Pancreas (tissue), 10 donors: ENCODE measurements around the gene IL17B. TPM values are rescaled to one million over a fixed set of nuclear protein-coding genes. Genes with fewer than 3 reads are reported as not detected.

Source experiments
- ATAC-seq, 4 donors: fragments of 200-7000 bp; cut with Tn5 transposase; one replicate each; pipeline versions ENCODE4 v1.8.0 to v1.9.1; 2020; ENCODE audit warnings: mild to moderate bottlenecking in 4 of 4, moderate library complexity in 4 of 4
- DNase-seq, 6 donors: peaks; one replicate each; pipeline ENCODE4 v3.0.0-alpha.2; 2020
- FAIRE-seq: peaks from 2 replicates; lab custom pipeline; 2012; peaks lifted over from hg19 to GRCh38; lab: Jason Lieb, UNC
- H3K27ac ChIP-seq, 4 donors: fragments of 200-600 bp; sonication (generic); 1 replicate in 3 of 4; 2 replicates in 1 of 4; pipeline versions ENCODE4 v1.5.0 to v1.8.0; 2020
- H3K27me3 ChIP-seq, 4 donors: fragments of 200-600 bp; one replicate each; pipeline ENCODE4 v1.8.0; 2021
- H3K36me3 ChIP-seq, 3 donors: fragments of 200-600 bp; sonication (generic) in 1 of 3; one replicate each; pipeline versions ENCODE4 v1.5.0 to v1.8.0; 2020 to 2021
- H3K4me1 ChIP-seq, 3 donors: fragments of 200-600 bp; one replicate each; pipeline ENCODE4 v1.8.0; 2021
- H3K4me3 ChIP-seq, 4 donors: fragments of 200-600 bp; sonication (generic) in 2 of 4; one replicate each; pipeline versions ENCODE4 v1.5.0 to v1.8.0; 2020 to 2021
- H3K9me3 ChIP-seq, 4 donors: fragments of 200-600 bp; one replicate each; pipeline ENCODE4 v1.8.0; 2021
- WGBS, 2 donors: extraction: QIAGEN DNeasy Blood & Tissue Kit; methylation state at CpG; one replicate each; pipeline ENCODE4 v1.1.7; 2013; 5-methylcytosine and 5-hydroxymethylcytosine counted together
- intact Hi-C, 3 donors: fragments of 100-400 bp; cut with DNase I; formaldehyde crosslinking; loops; one replicate each; pipeline versions ENCODE4 v1.11.1 to v1.14.2; 2022
- polyA plus RNA-seq, 2 donors: library from polyadenylated mRNA; stranded (reverse); fragments of 200-250 nt; gene quantifications; one replicate each; pipeline ENCODE4 v1.2.3, GENCODE V29; 2013
- total RNA-seq, 6 donors: library from RNA; stranded (reverse); fragmentation: NEBNext Ultra II Directional in 4 of 6; extraction: Animal tissue kit (Norgen Biotek cat#: 25700) in 4 of 6; gene quantifications; one replicate each; pipeline versions ENCODE4 v1.2.1 to v1.2.4, GENCODE V29; 2021 to 2023
- TF ChIP-seq, protein P1 (sequence below), 4 donors: fragments of 200-600 bp; sonication (generic) in 3 of 4; IDR thresholded peaks; one replicate each; pipeline versions ENCODE4 v1.5.0 to v1.8.0; 2021; ENCODE audit warnings: antibody characterized with exemption in 4 of 4
- donor health status: healthy with polysubstance abuse.
- donor health status: DM: no; HTN: no; CAD: no; lungs with moderate emphysema.
- donor health status: DM: no; HTN: no; CAD: no.
- donor health status: control.
- donor health status: control.
- donor health status: Bipolar disorder and iron deficiency.
- donor health status: DM: yes; HTN: yes; CAD: no.
- donor health status: DM: no; HTN: no; CAD: no.
- donor health status: DM: no; HTN: no; CAD: no.
- donor health status: DM: yes; HTN: yes; CAD: no.

Gene IL17B
- total and polyA plus RNA-seq, 8 donors: not detected

DNA sequence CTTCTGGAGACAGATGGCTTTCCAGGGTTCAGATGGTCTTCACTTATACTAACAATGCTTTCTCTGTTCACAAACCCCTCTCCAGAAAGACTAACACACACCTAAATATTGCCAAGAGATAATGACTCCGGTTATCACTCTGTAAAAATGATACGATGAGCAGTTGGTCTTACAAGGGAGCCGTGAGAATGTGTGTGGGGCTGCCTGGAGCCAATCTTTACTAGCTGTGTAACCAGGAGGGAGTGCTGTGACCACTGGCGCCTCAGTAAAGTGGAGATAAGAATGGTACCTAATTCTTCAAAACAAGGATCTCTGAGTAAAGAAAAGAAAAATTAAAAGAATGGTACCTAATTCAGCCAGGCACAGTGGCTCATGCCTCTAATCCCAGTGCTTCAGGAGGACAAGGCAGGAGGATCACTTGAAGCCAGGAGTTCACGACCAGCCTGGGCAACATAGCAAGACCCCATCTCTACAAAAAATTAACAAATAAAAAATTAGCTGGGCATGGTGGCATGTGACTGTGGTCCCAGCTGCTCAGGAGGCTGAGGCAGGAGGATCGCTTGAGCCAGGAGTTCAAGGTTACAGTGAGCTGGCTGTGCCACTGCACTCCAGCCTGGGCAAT, 39.9 kb upstream of the IL17B start:
- TF ChIP-seq, protein P1, sequence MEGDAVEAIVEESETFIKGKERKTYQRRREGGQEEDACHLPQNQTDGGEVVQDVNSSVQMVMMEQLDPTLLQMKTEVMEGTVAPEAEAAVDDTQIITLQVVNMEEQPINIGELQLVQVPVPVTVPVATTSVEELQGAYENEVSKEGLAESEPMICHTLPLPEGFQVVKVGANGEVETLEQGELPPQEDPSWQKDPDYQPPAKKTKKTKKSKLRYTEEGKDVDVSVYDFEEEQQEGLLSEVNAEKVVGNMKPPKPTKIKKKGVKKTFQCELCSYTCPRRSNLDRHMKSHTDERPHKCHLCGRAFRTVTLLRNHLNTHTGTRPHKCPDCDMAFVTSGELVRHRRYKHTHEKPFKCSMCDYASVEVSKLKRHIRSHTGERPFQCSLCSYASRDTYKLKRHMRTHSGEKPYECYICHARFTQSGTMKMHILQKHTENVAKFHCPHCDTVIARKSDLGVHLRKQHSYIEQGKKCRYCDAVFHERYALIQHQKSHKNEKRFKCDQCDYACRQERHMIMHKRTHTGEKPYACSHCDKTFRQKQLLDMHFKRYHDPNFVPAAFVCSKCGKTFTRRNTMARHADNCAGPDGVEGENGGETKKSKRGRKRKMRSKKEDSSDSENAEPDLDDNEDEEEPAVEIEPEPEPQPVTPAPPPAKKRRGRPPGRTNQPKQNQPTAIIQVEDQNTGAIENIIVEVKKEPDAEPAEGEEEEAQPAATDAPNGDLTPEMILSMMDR (IDR thresholded peaks at IDR 0.05): no peak
- intact Hi-C loops: no loop called here
- H3K27ac ChIP-seq: no peak overlapping the region
- no peaks in the 10 kb centered on the region for H3K36me3 ChIP-seq
- no peaks in the 10 kb centered on the region for H3K27me3 ChIP-seq
- ATAC-seq (no peak), DNase-seq (no peak), FAIRE-seq (no peak)
- H3K4me3 ChIP-seq: no peak overlapping the region
- H3K9me3 ChIP-seq: no peaks in the 10 kb centered on the region
- 60 to 65% methylated on average over 6 of the region's 6 CpGs for WGBS, 2 donors
- H3K4me1 ChIP-seq: no peaks in the 10 kb centered on the region

DNA sequence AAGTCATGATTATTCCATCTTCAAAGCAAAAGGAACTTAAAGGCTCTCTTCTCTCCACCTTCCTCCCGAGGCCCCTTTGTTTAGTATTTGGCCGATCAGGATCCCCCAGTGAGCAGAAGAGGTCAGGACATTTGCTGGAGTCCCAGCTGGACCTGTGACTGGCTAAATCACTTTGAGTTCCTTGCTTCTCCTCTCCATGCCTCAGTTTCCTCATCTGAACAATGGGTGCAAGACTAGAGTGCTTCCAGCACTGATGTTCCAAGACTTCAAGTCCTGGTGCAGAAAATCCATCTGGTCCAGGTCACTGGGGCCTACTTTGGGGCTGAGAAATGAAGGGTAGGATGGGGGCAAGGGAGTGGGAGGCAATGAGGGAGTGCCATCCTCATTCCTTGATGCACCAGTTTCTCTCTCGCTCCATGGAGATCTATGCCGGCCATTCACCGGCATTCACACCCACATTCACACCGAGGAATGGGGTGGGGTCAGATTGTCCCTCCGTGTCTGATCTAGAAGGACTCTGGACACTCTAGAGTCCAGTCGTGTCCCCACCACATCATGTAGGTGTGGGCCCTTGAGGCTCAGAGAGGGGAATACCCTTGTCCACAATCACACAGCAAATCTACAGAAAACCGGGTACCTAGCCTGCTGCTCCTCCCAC, 38.7 kb upstream of the IL17B start:
- Histone ChIP-seq H3K27me3 (no peaks in the 10 kb centered on the region), H3K9me3 (no peaks in the 10 kb centered on the region), H3K27ac (no peak overlapping the region), H3K4me3 (no peak overlapping the region), H3K36me3 (no peaks in the 10 kb centered on the region), H3K4me1 (no peaks in the 10 kb centered on the region)
- intact Hi-C loops: no loop called here
- FAIRE-seq: no peak
- ATAC-seq: no peak
- DNase-seq: no peak
- WGBS, 2 donors: 77 to 80% methylated on average over 9 of the region's 9 CpGs
- TF ChIP-seq, protein P1 (IDR thresholded peaks at IDR 0.05): no peak

GRCh38 chr5:149416987-149417710, 38.1 kb upstream of the IL17B start:
- H3K36me3 ChIP-seq: no peaks in the 10 kb centered on the region
- intact Hi-C loops: no loop called here
- ATAC-seq: no peak
- H3K27me3 ChIP-seq: no peaks in the 10 kb centered on the region
- TF ChIP-seq, protein P1 (IDR thresholded peaks at IDR 0.05): no peak
- WGBS, 2 donors: 77% methylated on average over 8 of the region's 8 CpGs
- no peaks in the 10 kb centered on the region for H3K9me3 ChIP-seq
- no peak for FAIRE-seq
- no peak overlapping the region for H3K4me3 ChIP-seq
- no peak overlapping the region for H3K27ac ChIP-seq
- no peaks in the 10 kb centered on the region for H3K4me1 ChIP-seq
- no peak for DNase-seq

- H3K27ac ChIP-seq: no peak overlapping the region
- TF ChIP-seq, protein P1 (IDR thresholded peaks at IDR 0.05): no peak
- no peak for DNase-seq
- no peak overlapping the region for H3K4me3 ChIP-seq
- no peak for ATAC-seq
- 67 to 76% methylated on average over 10 of the region's 10 CpGs for WGBS, 2 donors
- no peaks in the 10 kb centered on the region for H3K4me1 ChIP-seq
- no peaks in the 10 kb centered on the region for H3K27me3 ChIP-seq
- H3K9me3 ChIP-seq: no peaks in the 10 kb centered on the region
- no peaks in the 10 kb centered on the region for H3K36me3 ChIP-seq
- no peak for FAIRE-seq
- intact Hi-C loops: no loop called here
Measured at GRCh38 chr5:149415066-149415967, 36.2 kb upstream of the IL17B start.
